ENCODE results near the gene CIITA.
"Not testable (repeated sequence)": the region's sequence is repeated elsewhere in the genome, so short reads cannot be mapped to it uniquely, and the experiment has no call there.

The CIITA gene

GRCh38 chr16:10916534-10916933, 39.5 kb downstream of the CIITA start:
- H3K9me3 ChIP-seq (ENCODE audit: control insufficient read depth in 2 of 2, low read length in 2 of 2), result no peaks in the 10 kb centered on the region
- no peaks in the 10 kb centered on the region for H3K27me3 ChIP-seq (ENCODE audit: control insufficient read depth in 2 of 2, insufficient read depth in 2 of 2, low read length in 2 of 2)
- H3K4me1 ChIP-seq (ENCODE audit: control insufficient read depth in 2 of 2, insufficient read depth in 2 of 2, low read length in 2 of 2), result peaks cover 4 to 5% of the 10 kb centered on the region in 2 donors
- H3K4me3 ChIP-seq (ENCODE audit: low read length in 2 of 2), result no peak overlapping the region
- no peak overlapping the region for H3K27ac ChIP-seq (ENCODE audit: low read depth in 2 of 2, low read length in 2 of 2)
- H3K36me3 ChIP-seq (ENCODE audit: control insufficient read depth in 2 of 2, insufficient read depth in 2 of 2, low read length in 2 of 2), result no peaks in the 10 kb centered on the region
- H3K9ac ChIP-seq (ENCODE audit: low read depth in 1 of 2, low read length in 2 of 2), result no peak overlapping the region

DNA sequence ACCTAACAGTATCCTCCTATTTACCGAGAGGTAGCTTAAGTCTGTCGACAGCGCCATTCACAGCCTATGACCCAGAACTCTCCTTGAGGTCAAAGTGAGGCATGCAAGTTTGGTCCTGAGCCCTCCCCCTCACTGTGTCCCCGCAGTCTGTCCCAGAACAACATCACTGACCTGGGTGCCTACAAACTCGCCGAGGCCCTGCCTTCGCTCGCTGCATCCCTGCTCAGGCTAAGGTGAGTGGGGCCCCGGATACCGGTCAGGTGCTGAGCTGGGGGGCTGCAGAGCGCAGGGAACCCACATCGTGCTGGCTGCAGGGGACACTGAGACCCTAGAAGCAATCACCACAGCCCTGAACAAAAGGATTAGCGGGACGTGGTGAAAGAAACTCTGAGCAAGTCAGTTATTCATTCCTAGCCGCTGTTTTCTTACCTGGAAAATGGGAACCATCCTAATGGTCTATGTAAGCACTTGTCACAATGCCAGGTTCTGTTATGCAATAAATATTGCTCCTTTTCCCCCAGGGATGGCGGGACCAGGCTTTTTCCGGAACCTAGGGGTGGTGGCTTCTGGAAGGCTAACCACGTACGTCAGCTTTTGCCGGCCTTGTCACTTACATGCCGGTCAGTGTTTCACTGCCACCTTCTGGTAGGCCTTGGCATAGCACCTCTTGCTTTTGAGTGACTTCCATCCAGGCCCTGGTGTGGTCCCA, 41.4 kb downstream of the CIITA start:
- Histone ChIP-seq H3K9me3 (ENCODE audit: control insufficient read depth in 2 of 2, low read length in 2 of 2) (no peaks in the 10 kb centered on the region), H3K27ac (ENCODE audit: low read depth in 2 of 2, low read length in 2 of 2) (peak overlapping the region in 1 of 2 donors; percentile 19), H3K9ac (ENCODE audit: low read depth in 1 of 2, low read length in 2 of 2) (no peak overlapping the region), H3K36me3 (ENCODE audit: control insufficient read depth in 2 of 2, insufficient read depth in 2 of 2, low read length in 2 of 2) (no peaks in the 10 kb centered on the region), H3K4me1 (ENCODE audit: control insufficient read depth in 2 of 2, insufficient read depth in 2 of 2, low read length in 2 of 2) (peaks cover 4 to 5% of the 10 kb centered on the region in 2 donors), H3K4me3 (ENCODE audit: low read length in 2 of 2) (peak overlapping the region in 1 of 2 donors; percentile 51), H3K27me3 (ENCODE audit: control insufficient read depth in 2 of 2, insufficient read depth in 2 of 2, low read length in 2 of 2) (no peaks in the 10 kb centered on the region)

DNA sequence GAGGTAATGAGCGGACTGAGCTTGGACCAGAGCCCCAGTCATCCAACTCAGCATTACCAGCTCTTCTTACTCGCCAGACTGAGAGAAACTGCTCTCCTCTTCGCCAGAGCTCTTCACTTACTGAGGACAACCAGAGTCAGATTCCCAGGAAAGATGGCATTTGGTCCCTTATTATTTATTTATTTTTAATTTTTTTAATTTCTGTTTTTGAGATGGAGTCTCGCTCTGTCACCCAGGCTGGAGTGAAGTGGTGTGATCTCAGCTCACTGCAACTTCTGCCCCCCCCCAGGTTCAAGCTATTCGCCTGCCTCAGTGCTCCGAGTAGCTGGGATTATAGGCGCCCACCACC, 42.0 kb downstream of the CIITA start:
- no peak overlapping the region for H3K9ac ChIP-seq (ENCODE audit: low read depth in 1 of 2, low read length in 2 of 2)
- H3K36me3 ChIP-seq (ENCODE audit: control insufficient read depth in 2 of 2, insufficient read depth in 2 of 2, low read length in 2 of 2), result no peaks in the 10 kb centered on the region
- H3K4me3 ChIP-seq (ENCODE audit: low read length in 2 of 2), result no peak overlapping the region
- no peaks in the 10 kb centered on the region for H3K27me3 ChIP-seq (ENCODE audit: control insufficient read depth in 2 of 2, insufficient read depth in 2 of 2, low read length in 2 of 2)
- H3K9me3 ChIP-seq (ENCODE audit: control insufficient read depth in 2 of 2, low read length in 2 of 2), result no peaks in the 10 kb centered on the region
- H3K27ac ChIP-seq (ENCODE audit: low read depth in 2 of 2, low read length in 2 of 2), result no peak overlapping the region
- peaks cover 4 to 5% of the 10 kb centered on the region in 2 donors for H3K4me1 ChIP-seq (ENCODE audit: control insufficient read depth in 2 of 2, insufficient read depth in 2 of 2, low read length in 2 of 2)

GRCh38 chr16:10920726-10921427, 43.9 kb downstream of the CIITA start:
- H3K9me3 ChIP-seq (ENCODE audit: control insufficient read depth in 2 of 2, low read length in 2 of 2), result no peaks in the 10 kb centered on the region
- H3K27me3 ChIP-seq (ENCODE audit: control insufficient read depth in 2 of 2, insufficient read depth in 2 of 2, low read length in 2 of 2), result no peaks in the 10 kb centered on the region
- H3K4me3 ChIP-seq (ENCODE audit: low read length in 2 of 2), result no peak overlapping the region
- H3K27ac ChIP-seq (ENCODE audit: low read depth in 2 of 2, low read length in 2 of 2), result no peak overlapping the region
- H3K36me3 ChIP-seq (ENCODE audit: control insufficient read depth in 2 of 2, insufficient read depth in 2 of 2, low read length in 2 of 2), result peaks cover 9 to 12% of the 10 kb centered on the region in 2 donors
- H3K4me1 ChIP-seq (ENCODE audit: control insufficient read depth in 2 of 2, insufficient read depth in 2 of 2, low read length in 2 of 2), result peaks cover 4 to 5% of the 10 kb centered on the region in 2 donors
- H3K9ac ChIP-seq (ENCODE audit: low read depth in 1 of 2, low read length in 2 of 2), result no peak overlapping the region

DNA sequence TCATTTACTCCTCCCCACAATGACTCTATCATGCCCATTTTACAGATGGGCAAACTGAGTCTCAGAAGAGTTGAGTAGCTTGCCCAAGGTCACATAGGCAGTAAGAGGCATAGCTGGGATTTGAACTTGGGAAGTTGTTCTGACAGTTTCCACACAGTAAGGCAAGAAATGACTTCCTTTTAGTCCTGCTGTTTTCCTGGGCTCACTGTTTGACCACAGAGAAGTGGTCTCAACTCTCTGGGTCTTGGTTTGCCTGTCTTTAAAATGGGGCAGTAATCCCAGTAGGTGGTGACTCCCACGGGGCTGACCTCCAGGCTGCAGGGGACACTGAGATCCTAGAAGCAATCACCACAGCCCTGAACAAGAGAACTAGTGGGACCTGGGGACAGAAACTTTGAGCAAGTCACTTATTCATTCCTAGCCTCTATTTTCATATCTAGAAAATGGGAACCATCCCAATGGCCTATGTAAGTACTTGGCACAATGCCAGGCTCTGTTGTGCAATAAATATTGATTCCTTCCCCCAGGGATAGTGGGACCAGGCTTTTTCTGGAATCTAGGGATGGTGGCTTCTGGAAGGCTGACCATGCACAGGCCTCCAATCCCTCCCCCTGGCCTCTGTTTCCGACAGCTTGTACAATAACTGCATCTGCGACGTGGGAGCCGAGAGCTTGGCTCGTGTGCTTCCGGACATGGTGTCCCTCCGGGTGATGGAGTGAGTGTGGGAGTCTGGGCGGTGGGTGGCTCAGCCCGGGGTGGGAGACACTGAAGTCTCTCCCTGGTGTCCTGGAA, 44.7 kb downstream of the CIITA start:
- H3K9ac ChIP-seq (ENCODE audit: low read depth in 1 of 2, low read length in 2 of 2), result no peak overlapping the region
- peaks cover 13 to 18% of the 10 kb centered on the region in 2 donors for H3K36me3 ChIP-seq (ENCODE audit: control insufficient read depth in 2 of 2, insufficient read depth in 2 of 2, low read length in 2 of 2)
- H3K4me3 ChIP-seq (ENCODE audit: low read length in 2 of 2), result no peak overlapping the region
- H3K27me3 ChIP-seq (ENCODE audit: control insufficient read depth in 2 of 2, insufficient read depth in 2 of 2, low read length in 2 of 2), result no peaks in the 10 kb centered on the region
- no peak overlapping the region for H3K27ac ChIP-seq (ENCODE audit: low read depth in 2 of 2, low read length in 2 of 2)
- H3K9me3 ChIP-seq (ENCODE audit: control insufficient read depth in 2 of 2, low read length in 2 of 2), result no peaks in the 10 kb centered on the region
- peaks cover 4 to 5% of the 10 kb centered on the region in 2 donors for H3K4me1 ChIP-seq (ENCODE audit: control insufficient read depth in 2 of 2, insufficient read depth in 2 of 2, low read length in 2 of 2)

DNA sequence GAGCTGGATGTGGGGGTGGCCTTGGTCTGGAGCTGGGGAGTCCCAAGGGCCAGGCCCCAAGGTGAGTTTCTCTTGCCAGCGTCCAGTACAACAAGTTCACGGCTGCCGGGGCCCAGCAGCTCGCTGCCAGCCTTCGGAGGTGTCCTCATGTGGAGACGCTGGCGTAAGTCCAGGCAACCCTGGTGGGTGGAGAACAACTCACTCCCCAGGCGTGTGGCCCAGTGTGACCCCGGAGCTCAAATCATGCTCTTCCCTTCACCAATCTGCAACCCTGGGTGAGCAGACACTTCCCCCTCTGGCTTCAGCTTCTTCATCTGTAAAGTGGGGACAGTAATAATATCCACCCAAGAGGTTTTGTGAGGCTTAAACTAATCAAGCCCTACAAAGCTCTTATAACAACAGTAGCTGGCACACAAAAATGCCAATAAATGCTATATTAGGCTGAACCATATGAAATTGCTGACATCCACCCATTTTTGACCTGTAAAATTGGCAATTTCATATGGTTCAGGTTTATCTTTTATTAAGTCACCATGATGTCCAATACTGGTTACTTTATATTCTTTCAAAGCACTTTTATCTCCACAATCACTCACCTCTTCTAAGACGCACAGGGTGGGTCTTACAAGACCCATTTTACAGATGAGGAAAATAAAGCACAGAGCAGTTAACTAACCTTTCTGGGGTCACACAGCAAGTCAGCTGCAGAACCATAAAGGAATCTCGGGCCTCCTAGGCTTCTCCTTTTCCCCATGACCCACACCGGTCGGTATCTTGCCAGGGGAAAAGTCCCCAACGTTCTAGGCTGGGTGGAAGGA, 45.5 kb downstream of the CIITA start:
- Histone ChIP-seq H3K36me3 (ENCODE audit: control insufficient read depth in 2 of 2, insufficient read depth in 2 of 2, low read length in 2 of 2) (peaks cover 19 to 26% of the 10 kb centered on the region in 2 donors), H3K9me3 (ENCODE audit: control insufficient read depth in 2 of 2, low read length in 2 of 2) (no peaks in the 10 kb centered on the region), H3K4me1 (ENCODE audit: control insufficient read depth in 2 of 2, insufficient read depth in 2 of 2, low read length in 2 of 2) (peaks cover 4 to 5% of the 10 kb centered on the region in 2 donors), H3K27ac (ENCODE audit: low read depth in 2 of 2, low read length in 2 of 2) (no peak overlapping the region), H3K4me3 (ENCODE audit: low read length in 2 of 2) (no peak overlapping the region), H3K27me3 (ENCODE audit: control insufficient read depth in 2 of 2, insufficient read depth in 2 of 2, low read length in 2 of 2) (no peaks in the 10 kb centered on the region), H3K9ac (ENCODE audit: low read depth in 1 of 2, low read length in 2 of 2) (no peak overlapping the region)

DNA sequence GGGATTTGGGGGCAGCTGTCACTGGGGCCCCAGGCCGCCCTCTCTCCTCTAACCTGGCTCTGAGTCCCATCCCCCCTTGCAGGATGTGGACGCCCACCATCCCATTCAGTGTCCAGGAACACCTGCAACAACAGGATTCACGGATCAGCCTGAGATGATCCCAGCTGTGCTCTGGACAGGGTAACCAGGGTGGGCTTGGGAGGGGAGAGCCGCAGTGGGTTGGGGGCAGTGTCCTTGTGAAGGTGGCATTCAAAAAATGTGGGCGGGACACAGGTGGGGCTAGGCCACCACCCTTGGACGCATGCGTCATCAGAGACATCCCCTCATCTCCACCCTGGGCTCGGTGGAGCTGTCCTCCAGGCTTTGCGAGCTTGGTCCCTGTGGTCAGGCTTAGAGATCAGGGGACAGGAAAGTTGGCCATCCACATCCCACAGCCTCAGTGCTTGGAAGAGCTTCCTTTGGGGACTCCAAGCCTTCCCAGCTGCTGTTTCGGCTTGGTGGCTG, 46.2 kb downstream of the CIITA start:
- Histone ChIP-seq H3K36me3 (ENCODE audit: control insufficient read depth in 2 of 2, insufficient read depth in 2 of 2, low read length in 2 of 2) (peaks cover 22 to 32% of the 10 kb centered on the region in 2 donors), H3K4me1 (ENCODE audit: control insufficient read depth in 2 of 2, insufficient read depth in 2 of 2, low read length in 2 of 2) (peaks cover 4 to 5% of the 10 kb centered on the region in 2 donors), H3K4me3 (ENCODE audit: low read length in 2 of 2) (no peak overlapping the region), H3K9ac (ENCODE audit: low read depth in 1 of 2, low read length in 2 of 2) (no peak overlapping the region), H3K27ac (ENCODE audit: low read depth in 2 of 2, low read length in 2 of 2) (no peak overlapping the region), H3K27me3 (ENCODE audit: control insufficient read depth in 2 of 2, insufficient read depth in 2 of 2, low read length in 2 of 2) (no peaks in the 10 kb centered on the region), H3K9me3 (ENCODE audit: control insufficient read depth in 2 of 2, low read length in 2 of 2) (no peaks in the 10 kb centered on the region)

GRCh38 chr16:10923650-10924214, 46.7 kb downstream of the CIITA start:
- no peaks in the 10 kb centered on the region for H3K27me3 ChIP-seq (ENCODE audit: control insufficient read depth in 2 of 2, insufficient read depth in 2 of 2, low read length in 2 of 2)
- H3K36me3 ChIP-seq (ENCODE audit: control insufficient read depth in 2 of 2, insufficient read depth in 2 of 2, low read length in 2 of 2), result peaks cover 23 to 32% of the 10 kb centered on the region in 2 donors
- H3K9me3 ChIP-seq (ENCODE audit: control insufficient read depth in 2 of 2, low read length in 2 of 2), result no peaks in the 10 kb centered on the region
- H3K4me3 ChIP-seq (ENCODE audit: low read length in 2 of 2), result no peak overlapping the region
- peaks cover 0 to under 1% of the 10 kb centered on the region in 2 donors for H3K4me1 ChIP-seq (ENCODE audit: control insufficient read depth in 2 of 2, insufficient read depth in 2 of 2, low read length in 2 of 2)
- H3K27ac ChIP-seq (ENCODE audit: low read depth in 2 of 2, low read length in 2 of 2), result no peak overlapping the region
- no peak overlapping the region for H3K9ac ChIP-seq (ENCODE audit: low read depth in 1 of 2, low read length in 2 of 2)

DNA sequence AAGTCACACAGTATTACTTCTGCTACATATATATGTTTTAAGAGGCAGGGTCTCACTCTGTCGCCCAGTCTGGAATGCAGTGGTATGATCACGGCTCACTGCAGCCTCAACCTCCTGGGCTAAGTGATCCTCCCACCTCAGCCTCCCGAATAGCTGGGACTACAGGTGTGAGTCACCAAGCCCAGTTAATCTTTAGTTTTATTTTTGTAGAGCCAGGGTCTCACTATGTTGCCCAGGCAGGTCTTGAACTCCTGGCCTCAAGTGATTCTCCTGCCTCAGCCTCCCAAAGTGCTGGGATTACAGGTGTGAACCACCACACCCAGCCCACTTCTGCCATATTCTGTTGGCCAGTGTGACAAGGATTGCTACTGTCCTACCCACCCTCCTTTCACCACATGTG, 48.3 kb downstream of the CIITA start:
- H3K9me3 ChIP-seq (ENCODE audit: control insufficient read depth in 2 of 2, low read length in 2 of 2); H3K4me1 ChIP-seq (ENCODE audit: control insufficient read depth in 2 of 2, insufficient read depth in 2 of 2, low read length in 2 of 2); H3K27ac ChIP-seq (ENCODE audit: low read depth in 2 of 2, low read length in 2 of 2); H3K27me3 ChIP-seq (ENCODE audit: control insufficient read depth in 2 of 2, insufficient read depth in 2 of 2, low read length in 2 of 2); H3K9ac ChIP-seq (ENCODE audit: low read depth in 1 of 2, low read length in 2 of 2); H3K4me3 ChIP-seq (ENCODE audit: low read length in 2 of 2): not testable (repeated sequence)
- peaks cover 27 to 37% of the 10 kb centered on the region in 2 donors for H3K36me3 ChIP-seq (ENCODE audit: control insufficient read depth in 2 of 2, insufficient read depth in 2 of 2, low read length in 2 of 2)

All from mucosa of rectum (tissue), 2 donors.